ENCODE measurements around the gene ANKRD49. TPM values are rescaled to one million over a fixed set of nuclear protein-coding genes. Genes with fewer than 3 reads are reported as not detected.

ANKRD49 gene
- total RNA-seq, 1 donor from 2014 or later: 11.9 TPM

- H3K36me3 Mint-ChIP-seq (ENCODE audit: unreplicated experiment): no peaks in the 10 kb centered on the region
Observed at GRCh38 chr11:94528551-94528950, 34.8 kb downstream of the ANKRD49 start.

GRCh38 chr11:94532211-94532610, 38.4 kb downstream of the ANKRD49 start:
- no peak for DNase-seq
- H3K27me3 Mint-ChIP-seq (ENCODE audit: unreplicated experiment): no peaks in the 10 kb centered on the region

More at GRCh38 chr11:94528551-94528950, 34.8 kb downstream of the ANKRD49 start:
- Mint-ChIP-seq H3K9me3 (ENCODE audit: unreplicated experiment) (no peaks in the 10 kb centered on the region), H3K27me3 (ENCODE audit: unreplicated experiment) (no peaks in the 10 kb centered on the region), H3K4me1 (ENCODE audit: low read depth, unreplicated experiment) (no peaks in the 10 kb centered on the region), H3K27ac (ENCODE audit: unreplicated experiment) (no peak overlapping the region), H3K4me3 (ENCODE audit: unreplicated experiment) (no peak overlapping the region)
- TF ChIP-seq, protein P1, sequence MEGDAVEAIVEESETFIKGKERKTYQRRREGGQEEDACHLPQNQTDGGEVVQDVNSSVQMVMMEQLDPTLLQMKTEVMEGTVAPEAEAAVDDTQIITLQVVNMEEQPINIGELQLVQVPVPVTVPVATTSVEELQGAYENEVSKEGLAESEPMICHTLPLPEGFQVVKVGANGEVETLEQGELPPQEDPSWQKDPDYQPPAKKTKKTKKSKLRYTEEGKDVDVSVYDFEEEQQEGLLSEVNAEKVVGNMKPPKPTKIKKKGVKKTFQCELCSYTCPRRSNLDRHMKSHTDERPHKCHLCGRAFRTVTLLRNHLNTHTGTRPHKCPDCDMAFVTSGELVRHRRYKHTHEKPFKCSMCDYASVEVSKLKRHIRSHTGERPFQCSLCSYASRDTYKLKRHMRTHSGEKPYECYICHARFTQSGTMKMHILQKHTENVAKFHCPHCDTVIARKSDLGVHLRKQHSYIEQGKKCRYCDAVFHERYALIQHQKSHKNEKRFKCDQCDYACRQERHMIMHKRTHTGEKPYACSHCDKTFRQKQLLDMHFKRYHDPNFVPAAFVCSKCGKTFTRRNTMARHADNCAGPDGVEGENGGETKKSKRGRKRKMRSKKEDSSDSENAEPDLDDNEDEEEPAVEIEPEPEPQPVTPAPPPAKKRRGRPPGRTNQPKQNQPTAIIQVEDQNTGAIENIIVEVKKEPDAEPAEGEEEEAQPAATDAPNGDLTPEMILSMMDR (IDR thresholded peaks at IDR 0.05; ENCODE audit: partially characterized antibody, unreplicated experiment): no peak
- no peak for DNase-seq

GRCh38 chr11:94533206-94533605, 39.4 kb downstream of the ANKRD49 start:
- Mint-ChIP-seq H3K9me3 (ENCODE audit: unreplicated experiment) (no peaks in the 10 kb centered on the region), H3K36me3 (ENCODE audit: unreplicated experiment) (no peaks in the 10 kb centered on the region), H3K4me3 (ENCODE audit: unreplicated experiment) (no peak overlapping the region), H3K27ac (ENCODE audit: unreplicated experiment) (no peak overlapping the region), H3K27me3 (ENCODE audit: unreplicated experiment) (no peaks in the 10 kb centered on the region), H3K4me1 (ENCODE audit: low read depth, unreplicated experiment) (no peaks in the 10 kb centered on the region)
- DNase-seq: no peak
- TF ChIP-seq, protein P1 (IDR thresholded peaks at IDR 0.05; ENCODE audit: partially characterized antibody, unreplicated experiment): no peak

More at GRCh38 chr11:94532211-94532610, 38.4 kb downstream of the ANKRD49 start:
- no peaks in the 10 kb centered on the region for H3K9me3 Mint-ChIP-seq (ENCODE audit: unreplicated experiment)
- H3K4me3 Mint-ChIP-seq (ENCODE audit: unreplicated experiment): no peak overlapping the region
- no peaks in the 10 kb centered on the region for H3K4me1 Mint-ChIP-seq (ENCODE audit: low read depth, unreplicated experiment)
- H3K36me3 Mint-ChIP-seq (ENCODE audit: unreplicated experiment): no peaks in the 10 kb centered on the region
- no peak overlapping the region for H3K27ac Mint-ChIP-seq (ENCODE audit: unreplicated experiment)
- TF ChIP-seq, protein P1 (IDR thresholded peaks at IDR 0.05; ENCODE audit: partially characterized antibody, unreplicated experiment): no peak

- TF ChIP-seq, protein P1 (IDR thresholded peaks at IDR 0.05; ENCODE audit: partially characterized antibody, unreplicated experiment): no peak
- Mint-ChIP-seq H3K4me1 (ENCODE audit: low read depth, unreplicated experiment) (no peaks in the 10 kb centered on the region), H3K9me3 (ENCODE audit: unreplicated experiment) (no peaks in the 10 kb centered on the region), H3K27ac (ENCODE audit: unreplicated experiment) (no peak overlapping the region), H3K4me3 (ENCODE audit: unreplicated experiment) (no peak overlapping the region), H3K27me3 (ENCODE audit: unreplicated experiment) (no peaks in the 10 kb centered on the region), H3K36me3 (ENCODE audit: unreplicated experiment) (no peaks in the 10 kb centered on the region)
- no peak for DNase-seq
Observed at GRCh38 chr11:94533696-94534630, 40.2 kb downstream of the ANKRD49 start.

GRCh38 chr11:94536386-94536785, 42.6 kb downstream of the ANKRD49 start:
- H3K27me3 Mint-ChIP-seq (ENCODE audit: unreplicated experiment): no peaks in the 10 kb centered on the region
- no peak overlapping the region for H3K27ac Mint-ChIP-seq (ENCODE audit: unreplicated experiment)
- TF ChIP-seq, protein P1 (IDR thresholded peaks at IDR 0.05; ENCODE audit: partially characterized antibody, unreplicated experiment): no peak
- H3K4me1 Mint-ChIP-seq (ENCODE audit: low read depth, unreplicated experiment): no peaks in the 10 kb centered on the region
- DNase-seq: no peak
- H3K36me3 Mint-ChIP-seq (ENCODE audit: unreplicated experiment): no peaks in the 10 kb centered on the region
- H3K9me3 Mint-ChIP-seq (ENCODE audit: unreplicated experiment): no peaks in the 10 kb centered on the region
- H3K4me3 Mint-ChIP-seq (ENCODE audit: unreplicated experiment): no peak overlapping the region
